Esophagus squamous epithelium (tissue), 4 donors: ENCODE results near the gene CEMIP.

Experiments used
- CTCF ChIP-seq, 6 experiments: fragments of 450-650 bp in 4 of 6; fragments of 200-600 bp in 2 of 6; sonication (generic) in 2 of 6; IDR thresholded peaks; one replicate each; pipeline ENCODE4 v1.5.1; 2016 to 2019; ENCODE audit warnings: antibody characterized with exemption in 6 of 6, mild to moderate bottlenecking in 4 of 6, moderate library complexity in 4 of 6
- POLR2A ChIP-seq, 4 donors: fragments of 450-650 bp; IDR thresholded peaks; one replicate each; pipeline ENCODE4 v1.6.1; 2017; ENCODE audit warnings: antibody characterized with exemption in 4 of 4, mild to moderate bottlenecking in 4 of 4, moderate library complexity in 3 of 4

DNA sequence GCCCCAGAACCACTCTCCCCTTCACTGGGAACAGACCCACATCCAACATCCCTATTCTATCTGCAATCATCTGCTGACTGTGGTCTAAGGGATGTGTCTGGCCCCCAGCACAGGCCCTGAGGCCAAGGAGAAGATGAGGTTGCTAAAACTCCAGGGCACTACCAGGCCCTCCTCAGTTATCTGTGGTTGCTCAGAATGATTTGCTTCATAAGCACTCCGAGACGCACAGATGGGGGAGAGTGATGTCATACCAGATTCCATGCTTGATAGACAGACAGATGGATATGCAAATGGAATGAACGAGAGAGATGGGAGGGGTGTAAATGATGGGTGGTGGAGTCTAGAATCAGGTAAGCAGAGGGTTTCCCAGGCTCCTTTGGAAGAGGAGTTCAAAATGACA lies 57.8 kb downstream of the CEMIP start:
- TF ChIP-seq CTCF (IDR thresholded peaks at IDR 0.05) (no peak), POLR2A (IDR thresholded peaks at IDR 0.05) (no peak)
